Kasumi-1 (cell line): Measurements from ENCODE around the gene LUC7L.

Source experiments
- DNase-seq, 2 experiments: peaks; one replicate each; lab custom pipeline; 2025; lab: John Stamatoyannopoulos, UW

The LUC7L gene

GRCh38 chr16:142405-142967, 86.8 kb downstream of the LUC7L start:
- no peak for DNase-seq

- DNase-seq: no peak
Observed at GRCh38 chr16:140175-140857, 88.9 kb downstream of the LUC7L start.
